ENCODE data around the gene FGF22.
"Not testable (repeated sequence)": the region's sequence is repeated elsewhere in the genome, so short reads cannot be mapped to it uniquely, and the experiment has no call there.

The FGF22 gene

GRCh38 chr19:622666-623065, 17.0 kb upstream of the FGF22 start:
- no peak for DNase-seq (ENCODE audit: low read depth)

GRCh38 chr19:623175-623916, 16.3 kb upstream of the FGF22 start:
- no peak for DNase-seq (ENCODE audit: low read depth)

- no peak for DNase-seq (ENCODE audit: low read depth)
These were observed 15.7 kb upstream of the FGF22 start for GRCh38 chr19:623974-624373.

GRCh38 chr19:624433-625109, 15.1 kb upstream of the FGF22 start:
- DNase-seq (ENCODE audit: low read depth) = no peak

- no peak for DNase-seq (ENCODE audit: low read depth)
These were observed 14.4 kb upstream of the FGF22 start for GRCh38 chr19:625257-625656.

GRCh38 chr19:626566-626965, 13.1 kb upstream of the FGF22 start:
- DNase-seq (ENCODE audit: low read depth) = not testable (repeated sequence)

- no peak for DNase-seq (ENCODE audit: low read depth)
These were observed 11.5 kb upstream of the FGF22 start for GRCh38 chr19:628168-628567.

- DNase-seq (ENCODE audit: low read depth) = not testable (repeated sequence)
These were observed 10.2 kb upstream of the FGF22 start for GRCh38 chr19:629515-629914.

- no peak for DNase-seq (ENCODE audit: low read depth)
These were observed 9.5 kb upstream of the FGF22 start for GRCh38 chr19:629961-630714.

- DNase-seq (ENCODE audit: low read depth) = no peak
These were observed 7.1 kb upstream of the FGF22 start for GRCh38 chr19:632579-633067.

- peak; percentile 92 for DNase-seq (ENCODE audit: low read depth)
These were observed 6.5 kb upstream of the FGF22 start, which contains the start of gene POLRMT for GRCh38 chr19:633068-633785. Gene POLRMT, minus strand, starts transcription at chr19:633537. Its CDS starts 25 bp downstream, at chr19:633512.

GRCh38 chr19:633786-634639, 5.7 kb upstream of the FGF22 start:
- no peak for DNase-seq (ENCODE audit: low read depth)

GRCh38 chr19:634975-635652, 4.6 kb upstream of the FGF22 start:
- DNase-seq (ENCODE audit: low read depth) = no peak

GRCh38 chr19:638906-639252, 800 bp upstream of the FGF22 start:
- no peak for DNase-seq (ENCODE audit: low read depth)

- DNase-seq (ENCODE audit: low read depth) = no peak
These were observed 481 bp downstream of the FGF22 start for GRCh38 chr19:640161-640558.

- DNase-seq (ENCODE audit: low read depth) = no peak
These were observed 1.0 kb downstream of the FGF22 start for GRCh38 chr19:640606-641189.

- DNase-seq (ENCODE audit: low read depth) = no peak
These were observed 2.0 kb downstream of the FGF22 start for GRCh38 chr19:641702-642101.

GRCh38 chr19:642767-643727, 3.4 kb downstream of the FGF22 start:
- DNase-seq (ENCODE audit: low read depth) = no peak

- no peak for DNase-seq (ENCODE audit: low read depth)
These were observed 4.1 kb downstream of the FGF22 start for GRCh38 chr19:643736-644135.

Measured in activated gamma-delta T cell treated with anti-CD3 and anti-CD28 coated beads, Interleukin-2, amount 50 U/mL, for 16 hours (primary cell).